Activated CD4-positive, CD25-positive, alpha-beta regulatory T cell treated with anti-CD3 and anti-CD28 coated beads, Interleukin-2, amount 50 U/mL, for 24 hours (primary cell): ENCODE measurements around the gene NDUFV1.

ENCODE experiments used
- ATAC-seq, 2 donors: fragments of 150-1000 bp; cut with Tn5 transposase; one replicate each; pipeline ENCODE4 v1.10.0; 2021; ENCODE audit warnings: mild to moderate bottlenecking in 1 of 2, moderate library complexity in 1 of 2

NDUFV1 gene

GRCh38 chr11:67640758-67641337 lies 34.1 kb downstream of the NDUFV1 start:
- no peak for ATAC-seq

- no peak for ATAC-seq
Measured at GRCh38 chr11:67641338-67642172, 34.8 kb downstream of the NDUFV1 start.

GRCh38 chr11:67642173-67643120 lies 35.7 kb downstream of the NDUFV1 start:
- ATAC-seq = no peak

- no peak for ATAC-seq
Measured at GRCh38 chr11:67644042-67644441, 37.3 kb downstream of the NDUFV1 start.

- no peak for ATAC-seq
Measured at GRCh38 chr11:67644472-67645418, 38.0 kb downstream of the NDUFV1 start.

GRCh38 chr11:67645521-67646461 lies 39.1 kb downstream of the NDUFV1 start:
- ATAC-seq = no peak

GRCh38 chr11:67646535-67647336 lies 40.0 kb downstream of the NDUFV1 start:
- peak; percentile 44 to 45 for ATAC-seq

- ATAC-seq = no peak
Measured at GRCh38 chr11:67647471-67647870, 40.7 kb downstream of the NDUFV1 start.

GRCh38 chr11:67648140-67648795 lies 41.5 kb downstream of the NDUFV1 start:
- ATAC-seq = peak; percentile 75 to 86

GRCh38 chr11:67648796-67649613 lies 42.3 kb downstream of the NDUFV1 start:
- ATAC-seq = no peak

GRCh38 chr11:67649634-67650510 lies 43.1 kb downstream of the NDUFV1 start:
- ATAC-seq = peak in 1 of 2 donors; percentile 6

GRCh38 chr11:67651976-67652781 lies 45.4 kb downstream of the NDUFV1 start:
- ATAC-seq = no peak

GRCh38 chr11:67652965-67653845 lies 46.5 kb downstream of the NDUFV1 start:
- ATAC-seq = no peak

- no peak for ATAC-seq
Measured at GRCh38 chr11:67654225-67654624, 47.5 kb downstream of the NDUFV1 start.

- peak in 1 of 2 donors; percentile 39 for ATAC-seq
Measured at GRCh38 chr11:67656278-67656922, 49.7 kb downstream of the NDUFV1 start.
